ENCODE data around the gene ADGRG6. TPM values are rescaled to one million over a fixed set of nuclear protein-coding genes. Genes with fewer than 3 reads are reported as not detected.

The ADGRG6 gene
- total and polyA plus RNA-seq, 2 of the 8 experiments (the other 6 are each of a cell fraction or from before 2014, with no cell fraction given), result 1.1 to 6.2 TPM

DNA sequence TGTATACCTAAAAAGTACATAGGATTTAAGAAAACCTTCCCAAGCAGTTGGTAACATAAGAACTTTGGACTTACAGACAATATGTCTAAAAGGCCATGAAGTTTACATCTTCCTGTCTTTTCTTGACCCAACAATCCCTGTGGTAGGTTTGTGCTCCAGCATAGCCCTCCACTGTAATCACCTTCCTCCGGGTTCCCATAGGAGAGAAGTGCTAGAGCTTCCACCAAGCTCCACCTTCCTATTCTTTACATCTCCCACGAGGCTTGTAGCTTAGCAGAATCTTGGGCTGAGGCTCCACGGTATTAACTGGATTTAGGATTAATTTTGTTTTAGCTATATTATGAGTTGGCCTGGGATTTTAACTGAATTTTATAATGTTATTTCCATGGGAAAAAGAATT lies 23.3 kb downstream of the ADGRG6 start (continued):
- TF ChIP-seq CHD1 (IDR thresholded peaks at IDR 0.05; ENCODE audit: low read depth, low read length), result no peak
- TF ChIP-seq NANOG (IDR thresholded peaks at IDR 0.05; ENCODE audit: insufficient read depth, low read depth, low read length, poor library complexity, severe bottlenecking), result no peak
- TF ChIP-seq SP1 (IDR thresholded peaks at IDR 0.05; ENCODE audit: low read depth, low read length), result no peak
- TF ChIP-seq SIN3A (conservative IDR thresholded peaks at IDR 0.05 in 1 of 2, IDR thresholded peaks at IDR 0.05 in 1 of 2; ENCODE audit: low read depth in 1 of 2, low read length in 2 of 2), result no peak
- no peak for TF ChIP-seq EZH2 (IDR thresholded peaks at IDR 0.05; ENCODE audit: low read depth, low read length, severe bottlenecking)
- no peak for TF ChIP-seq POLR2AphosphoS5 (IDR thresholded peaks at IDR 0.05; ENCODE audit: low read depth, low read length)
- TF ChIP-seq, protein P1, sequence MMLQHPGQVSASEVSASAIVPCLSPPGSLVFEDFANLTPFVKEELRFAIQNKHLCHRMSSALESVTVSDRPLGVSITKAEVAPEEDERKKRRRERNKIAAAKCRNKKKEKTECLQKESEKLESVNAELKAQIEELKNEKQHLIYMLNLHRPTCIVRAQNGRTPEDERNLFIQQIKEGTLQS (IDR thresholded peaks at IDR 0.05; ENCODE audit: insufficient read depth, low read depth, low read length), result no peak

All from H1 (cell line).